GM18909 (cell line): Measurements from ENCODE around the gene SLC6A18.

Experiments
- ATAC-seq: cut with Tn5 transposase; IDR thresholded peaks from one replicate; pipeline ENCODE4 v1.9.1; 2021; ENCODE audit warnings: mild to moderate bottlenecking; ENCODE audit not compliant: unreplicated experiment, poor library complexity

The SLC6A18 gene, protein sequence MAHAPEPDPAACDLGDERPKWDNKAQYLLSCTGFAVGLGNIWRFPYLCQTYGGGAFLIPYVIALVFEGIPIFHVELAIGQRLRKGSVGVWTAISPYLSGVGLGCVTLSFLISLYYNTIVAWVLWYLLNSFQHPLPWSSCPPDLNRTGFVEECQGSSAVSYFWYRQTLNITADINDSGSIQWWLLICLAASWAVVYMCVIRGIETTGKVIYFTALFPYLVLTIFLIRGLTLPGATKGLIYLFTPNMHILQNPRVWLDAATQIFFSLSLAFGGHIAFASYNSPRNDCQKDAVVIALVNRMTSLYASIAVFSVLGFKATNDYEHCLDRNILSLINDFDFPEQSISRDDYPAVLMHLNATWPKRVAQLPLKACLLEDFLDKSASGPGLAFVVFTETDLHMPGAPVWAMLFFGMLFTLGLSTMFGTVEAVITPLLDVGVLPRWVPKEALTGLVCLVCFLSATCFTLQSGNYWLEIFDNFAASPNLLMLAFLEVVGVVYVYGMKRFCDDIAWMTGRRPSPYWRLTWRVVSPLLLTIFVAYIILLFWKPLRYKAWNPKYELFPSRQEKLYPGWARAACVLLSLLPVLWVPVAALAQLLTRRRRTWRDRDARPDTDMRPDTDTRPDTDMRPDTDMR

DNA sequence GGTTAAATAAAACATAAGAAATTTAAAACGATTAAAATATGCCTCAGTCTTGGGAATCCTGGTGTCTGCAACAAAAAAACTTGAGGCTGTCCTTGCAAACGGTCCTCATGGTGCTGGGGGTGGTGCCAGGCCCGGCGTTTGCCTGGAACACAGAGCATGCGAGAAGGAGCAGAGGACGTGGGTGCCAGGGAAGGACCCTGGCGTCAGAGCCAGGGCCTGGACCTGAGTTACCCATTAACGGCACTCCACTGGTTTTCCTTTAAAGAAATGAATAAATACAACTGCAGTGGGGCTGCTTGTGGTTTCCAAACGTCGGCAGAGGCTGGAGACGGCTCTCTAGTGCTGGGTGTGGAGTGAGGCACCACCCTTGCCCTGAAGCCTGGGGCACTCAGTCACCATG lies at the start of gene SLC6A18:
Gene SLC6A18 (plus strand): TSS at position 301 of the 400 bp plus-strand sequence. CDS start 97 bp downstream, at position 398.
- no peak for ATAC-seq

DNA sequence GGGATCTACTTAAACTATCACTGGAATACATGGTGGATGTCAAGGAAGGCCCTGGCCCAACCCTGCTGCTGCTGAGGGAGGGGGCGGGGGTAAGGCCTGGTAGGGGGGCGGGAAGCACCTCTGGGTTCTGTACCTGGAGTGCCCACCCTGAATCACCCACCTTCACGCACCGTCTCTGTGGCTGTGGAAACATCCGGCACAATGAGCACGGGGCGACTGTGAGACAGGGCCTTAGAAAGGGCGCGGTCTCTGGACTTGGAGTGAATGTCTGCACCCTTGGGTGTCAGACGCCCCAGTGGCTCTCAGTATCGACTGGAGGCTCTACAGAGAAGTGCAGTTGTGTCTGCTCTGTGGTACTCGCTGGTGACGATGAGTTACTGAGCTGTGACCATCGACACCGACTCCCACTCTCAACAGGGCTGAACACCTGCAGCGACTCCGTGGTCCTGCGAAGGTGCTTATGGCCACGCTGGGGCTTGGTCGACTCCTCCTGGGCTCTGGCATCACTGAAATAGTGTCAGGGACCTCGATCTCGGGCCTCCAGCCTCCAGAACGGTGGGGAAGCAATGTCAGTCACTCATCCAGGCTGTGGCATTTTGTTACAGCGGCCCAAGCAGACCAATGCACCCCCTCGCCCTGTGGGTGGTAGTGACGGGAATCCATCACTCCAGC lies 49.2 kb upstream of the SLC6A18 start:
- ATAC-seq: no peak

DNA sequence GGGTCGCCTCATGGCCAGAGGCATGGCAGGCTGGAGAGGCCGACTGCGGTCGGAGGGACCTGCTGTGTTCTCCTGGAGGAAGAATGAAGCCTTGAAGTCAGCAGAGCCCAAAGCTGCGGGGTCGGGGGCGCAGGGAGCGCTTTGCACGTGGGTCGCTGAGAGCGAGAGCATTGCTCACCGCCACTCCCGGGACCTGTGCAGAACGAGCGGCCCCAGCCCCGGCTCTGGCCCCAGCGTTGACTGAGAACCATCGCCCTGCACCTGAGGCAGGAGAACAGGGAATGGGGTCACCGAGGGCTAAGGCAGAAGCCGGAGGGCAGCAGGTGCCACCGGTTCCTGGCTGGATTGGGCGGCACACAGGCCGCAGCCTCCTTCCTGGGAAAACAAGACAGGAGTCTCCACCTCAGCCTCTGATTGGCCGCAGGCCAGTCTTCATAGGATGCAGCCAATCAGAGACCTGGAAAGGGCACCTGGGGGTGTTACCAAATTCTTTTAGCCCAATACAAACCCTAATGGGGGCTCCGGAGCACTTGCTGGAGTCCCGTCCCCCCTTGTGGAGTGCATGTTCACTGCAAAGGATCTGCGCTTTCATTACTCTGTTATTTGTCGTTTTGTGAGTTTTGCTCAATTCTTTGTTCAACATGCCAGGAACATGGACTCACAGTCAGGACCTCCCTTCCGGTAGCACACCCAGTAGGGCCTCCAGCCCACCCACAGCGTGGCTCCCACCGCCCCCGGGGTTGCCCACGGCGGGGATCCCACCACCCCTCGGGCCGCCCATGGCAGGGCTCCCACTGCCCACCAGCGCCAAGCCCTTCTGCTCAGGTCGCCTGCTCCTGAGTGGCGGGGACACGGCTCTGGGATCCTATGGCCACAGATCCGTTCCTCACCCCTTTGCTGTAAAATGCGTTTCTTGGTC lies 48.4 kb upstream of the SLC6A18 start:
- ATAC-seq: no peak

DNA sequence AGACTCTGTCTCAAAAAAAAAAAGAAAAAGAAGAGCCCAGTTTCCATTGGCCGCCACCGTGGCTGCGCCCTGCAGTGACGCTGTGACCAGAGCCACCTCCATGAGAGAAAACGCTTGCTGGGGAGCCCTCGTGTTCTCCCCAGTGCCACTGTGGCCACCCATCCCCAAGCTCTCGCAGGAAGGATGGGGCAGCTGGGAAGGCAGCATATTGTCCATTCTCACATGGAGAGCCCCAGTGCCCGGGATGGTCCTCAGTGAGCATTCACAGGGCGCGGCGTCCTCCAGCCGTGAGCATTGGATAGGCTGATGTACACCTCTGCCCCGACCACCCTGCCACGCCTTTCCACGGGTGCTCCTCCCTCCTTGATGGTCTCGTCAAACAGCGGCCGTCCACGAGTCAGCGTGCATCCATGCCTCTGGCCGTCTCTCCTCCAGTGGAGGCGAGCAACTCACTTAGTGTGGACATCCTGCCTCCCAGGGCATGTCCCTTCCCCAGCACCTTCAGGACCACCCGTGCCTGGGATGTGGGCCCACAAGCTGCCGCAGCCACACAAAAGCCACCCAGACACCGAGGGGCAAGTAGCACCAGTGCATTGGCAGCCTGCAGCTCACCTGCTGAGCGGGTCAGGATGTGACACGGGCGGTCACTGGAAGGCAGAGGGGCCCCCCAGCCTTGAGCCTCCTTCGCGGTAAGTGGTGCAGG lies 47.2 kb upstream of the SLC6A18 start:
- no peak for ATAC-seq

DNA sequence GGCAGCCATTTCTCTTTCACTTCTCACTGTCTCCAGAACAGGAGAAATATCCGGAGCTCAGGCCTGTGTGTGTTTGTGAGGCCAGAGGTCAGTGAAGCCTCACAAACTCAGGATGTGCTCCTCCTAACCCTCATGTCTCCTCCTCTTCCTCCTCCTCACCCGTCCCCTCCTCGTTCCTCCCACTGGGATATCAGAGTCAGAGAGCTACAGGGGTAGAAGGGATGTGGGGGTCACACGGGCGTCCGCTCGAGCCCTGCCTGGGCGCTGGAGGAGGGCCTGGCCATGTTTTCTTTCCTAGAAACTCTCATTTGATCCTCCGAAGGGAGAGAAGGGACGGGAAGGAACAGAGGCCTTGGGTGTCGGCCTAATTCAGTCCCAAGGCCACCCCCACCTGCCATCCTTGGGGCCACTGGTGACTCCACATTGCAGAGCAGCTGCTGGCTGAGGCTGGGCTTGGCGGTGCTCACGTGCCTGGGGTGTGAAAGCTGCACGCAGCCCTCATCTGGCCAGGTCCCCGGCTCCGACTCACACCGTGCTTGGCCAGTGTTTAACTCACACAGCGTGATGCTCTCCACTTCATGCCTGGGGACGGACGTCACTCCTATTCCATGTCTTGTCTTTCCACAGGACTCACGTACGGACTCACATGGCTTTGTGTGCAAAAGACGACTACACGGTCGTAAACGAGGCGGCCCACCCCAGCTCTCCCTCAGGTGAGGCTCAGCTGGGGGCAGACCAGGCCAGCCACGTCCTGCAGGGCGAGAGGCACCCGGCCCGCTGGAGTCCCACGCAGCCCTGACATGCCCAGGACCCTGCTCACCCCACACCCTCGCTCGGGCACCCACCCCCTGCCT lies 46.4 kb upstream of the SLC6A18 start:
- ATAC-seq: no peak

DNA sequence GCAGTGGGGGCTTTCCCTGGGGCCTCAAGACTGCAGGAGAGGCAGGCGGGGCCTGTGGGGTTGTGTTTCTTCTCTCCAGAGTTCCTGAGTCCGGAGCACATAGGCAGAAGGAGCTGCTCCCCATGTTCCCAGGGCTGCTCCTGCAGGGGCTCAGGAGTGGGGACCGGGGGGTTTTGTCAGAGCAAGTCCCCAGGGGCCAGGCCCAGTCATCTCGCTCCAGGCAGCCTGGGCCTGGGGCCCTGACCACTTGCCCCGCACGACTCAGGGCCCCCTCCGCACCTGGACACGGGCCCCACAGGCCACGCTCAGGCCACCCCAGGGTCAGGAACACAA lies 45.8 kb upstream of the SLC6A18 start:
- no peak for ATAC-seq

DNA sequence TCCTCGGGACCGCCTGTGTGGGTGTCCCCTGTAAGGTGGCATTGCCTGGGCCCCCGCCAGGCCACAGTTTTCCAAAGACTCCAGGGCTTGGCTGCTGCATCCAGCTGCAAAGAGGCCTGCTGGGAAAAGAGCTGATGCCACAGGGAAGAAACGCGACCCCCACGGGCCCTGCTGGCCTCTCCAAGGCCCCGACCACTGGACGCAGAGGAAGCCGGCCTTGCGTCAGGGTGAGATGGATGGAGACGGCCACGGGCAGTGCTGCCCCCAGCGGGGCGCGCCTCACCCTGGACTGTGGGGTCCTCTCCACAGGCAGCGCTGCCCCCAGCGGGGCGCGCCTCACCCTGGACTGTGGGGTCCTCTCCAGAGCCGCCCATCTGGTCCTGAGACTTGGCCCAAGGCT lies 45.1 kb upstream of the SLC6A18 start:
- no peak for ATAC-seq

DNA sequence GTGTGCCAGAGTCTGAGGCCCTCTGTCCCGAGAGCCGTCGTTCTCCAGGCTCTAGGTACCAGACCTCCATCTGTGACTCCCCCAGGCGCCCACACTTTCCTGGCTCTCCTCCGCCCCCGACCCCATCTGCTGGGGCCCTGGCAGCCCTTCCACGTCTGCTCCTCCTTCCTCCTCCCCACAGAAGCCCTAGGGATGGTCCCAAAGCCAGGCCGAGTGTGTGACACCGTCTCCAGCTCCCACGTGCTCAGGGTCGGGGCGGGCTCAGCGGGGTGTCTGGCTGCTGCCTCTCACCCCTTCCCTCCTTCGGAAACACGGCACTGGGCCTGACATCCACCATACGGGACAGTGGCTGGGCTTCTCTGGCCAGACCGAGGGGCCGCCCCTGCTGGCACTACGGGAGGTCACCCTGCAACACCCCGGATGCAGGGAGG lies 44.3 kb upstream of the SLC6A18 start:
- ATAC-seq: no peak

DNA sequence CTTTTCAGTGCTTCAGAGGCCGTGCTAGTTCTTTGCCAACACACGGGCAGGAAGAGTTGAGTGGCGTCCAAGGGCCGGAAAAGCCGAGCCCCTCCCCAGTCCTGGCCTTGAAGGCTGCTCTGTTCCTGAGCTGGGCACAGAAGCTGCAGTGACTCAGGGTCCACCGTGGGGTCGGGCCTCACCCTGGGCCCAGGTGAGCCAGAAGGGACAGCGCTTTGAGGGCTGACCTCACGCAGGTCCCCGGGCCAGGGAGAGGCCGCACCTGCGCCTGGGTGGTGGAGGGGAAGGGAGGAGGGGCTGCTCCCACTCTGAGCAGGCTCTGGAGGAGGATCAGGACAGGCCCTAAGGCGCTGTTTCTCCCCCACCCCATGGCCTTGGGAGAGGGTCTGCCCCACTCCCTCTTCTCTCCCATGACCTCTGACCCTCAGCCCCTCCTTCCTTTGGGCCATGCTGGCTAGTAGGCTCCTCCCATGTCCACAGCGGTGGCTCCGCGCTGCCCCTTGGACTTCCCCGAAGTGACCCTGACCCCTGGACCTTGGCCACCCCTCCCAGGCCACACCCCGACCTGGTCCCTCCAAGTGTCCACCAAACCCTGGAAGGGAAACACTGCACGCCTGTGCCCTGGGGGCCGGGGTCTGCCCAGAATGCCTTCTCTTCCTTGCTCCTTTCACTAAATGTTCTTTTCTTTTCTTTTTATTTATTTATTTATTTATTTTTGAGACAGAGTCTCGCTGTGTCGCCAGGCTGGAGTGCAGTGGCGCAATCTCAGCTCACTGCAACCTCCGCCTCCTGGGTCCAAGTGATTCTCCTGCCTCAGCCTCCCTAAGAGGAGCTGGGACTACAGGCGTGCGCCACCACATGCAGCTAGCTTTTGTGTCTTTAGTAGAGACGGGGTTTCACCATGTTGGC lies 43.5 kb upstream of the SLC6A18 start:
- no peak for ATAC-seq

DNA sequence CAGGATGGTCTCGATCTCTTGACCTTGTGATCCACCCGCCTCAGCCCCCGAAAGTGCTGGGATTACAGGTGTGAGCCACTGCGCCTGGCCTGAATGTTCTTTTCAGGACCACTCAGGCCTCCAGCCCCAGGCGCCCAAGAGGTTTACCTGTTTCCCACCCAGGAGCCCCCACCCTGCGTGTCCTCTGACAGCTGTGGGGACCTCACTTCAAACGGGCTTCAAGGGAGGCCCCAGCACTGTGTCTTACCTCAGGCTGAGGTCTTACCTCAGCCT lies 42.9 kb upstream of the SLC6A18 start:
- ATAC-seq: no peak

DNA sequence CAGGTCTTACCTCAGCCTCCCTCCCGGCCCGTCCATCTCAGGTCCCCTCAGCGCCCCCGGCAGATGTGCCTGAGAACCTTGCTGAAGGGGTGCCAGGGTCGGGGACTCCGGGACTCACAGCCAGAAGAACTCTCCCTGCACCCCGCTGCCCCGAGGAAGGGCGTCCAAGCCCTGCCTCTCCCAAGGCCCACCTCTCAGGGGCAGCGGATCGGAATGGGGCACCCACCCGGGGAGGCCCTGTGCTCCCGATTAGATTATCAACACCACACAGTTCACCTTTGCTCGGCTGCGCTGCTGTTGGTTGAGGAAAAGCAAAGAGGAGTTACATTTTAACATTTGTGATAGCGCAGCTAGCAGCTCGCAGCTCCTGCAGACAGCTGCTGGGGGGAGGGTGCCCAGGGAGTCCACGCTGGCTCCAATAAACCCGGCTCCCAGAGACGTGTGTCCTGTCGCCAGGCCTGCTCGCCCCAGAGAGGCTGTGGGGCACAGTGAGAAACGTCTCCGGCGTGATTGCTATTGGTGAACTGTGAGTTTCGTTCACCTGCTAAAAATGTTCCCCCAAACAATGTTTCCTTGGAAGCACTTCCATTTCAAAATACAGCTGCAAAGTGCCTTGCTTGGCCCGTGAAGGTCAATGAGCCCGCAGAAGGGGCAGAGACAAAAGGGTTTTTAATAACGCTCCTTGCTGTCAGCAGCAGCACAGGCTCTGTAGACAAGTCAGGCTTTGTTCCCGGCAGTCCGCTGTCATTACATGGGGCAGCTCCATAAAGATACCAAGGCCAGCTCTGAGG lies 42.4 kb upstream of the SLC6A18 start:
- ATAC-seq: no peak

DNA sequence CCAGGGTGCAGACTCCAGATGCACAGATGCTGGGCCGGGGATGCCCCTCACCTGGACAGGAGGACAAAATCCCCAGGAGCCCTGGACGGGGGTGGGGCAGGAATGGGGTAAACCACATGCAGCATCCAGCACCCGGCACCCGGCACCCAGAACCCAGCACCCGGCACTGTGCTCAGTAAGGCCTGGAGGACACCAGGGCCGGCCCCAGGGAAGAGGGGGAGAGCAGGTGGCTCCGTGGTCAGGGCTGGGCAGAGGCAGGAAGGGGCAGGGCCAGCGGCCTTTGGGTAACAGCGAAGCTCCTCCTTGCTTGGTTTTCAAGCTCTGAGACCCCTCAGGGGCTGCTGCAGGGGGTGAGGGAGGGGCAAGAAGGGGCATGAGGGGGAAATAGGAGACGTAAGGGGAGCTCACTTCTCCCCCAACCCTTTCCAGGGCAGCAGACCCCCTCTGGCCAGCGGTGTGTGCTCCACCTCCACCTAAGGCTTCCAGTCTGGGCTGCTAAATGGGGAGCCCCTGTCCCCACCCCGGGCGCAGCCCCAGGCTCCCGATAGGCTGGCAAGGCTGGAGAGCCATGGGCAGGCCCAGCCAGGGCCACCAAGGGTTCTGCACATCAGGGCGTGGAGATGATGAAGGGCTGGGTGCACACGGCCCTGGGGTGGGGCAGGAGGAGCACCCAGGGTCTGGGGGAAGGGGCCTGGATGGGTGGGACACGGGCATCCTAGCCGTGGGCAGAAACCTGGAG lies 41.6 kb upstream of the SLC6A18 start:
- no peak for ATAC-seq

DNA sequence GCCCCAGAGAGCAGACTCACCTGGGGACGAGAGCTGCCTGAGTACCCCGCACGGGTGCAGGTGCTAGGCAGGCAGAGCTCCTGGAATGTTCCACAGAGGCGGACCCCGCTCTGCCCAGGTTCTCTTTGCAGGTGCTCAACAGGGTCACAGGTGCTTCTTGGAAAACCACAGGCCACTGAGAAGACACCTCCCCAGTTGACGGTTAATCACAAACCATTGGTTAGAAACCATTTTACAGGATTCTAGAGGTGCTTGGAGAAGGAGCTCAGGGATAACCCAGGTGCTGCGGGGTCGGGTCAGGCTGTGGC lies 41.1 kb upstream of the SLC6A18 start:
- ATAC-seq: no peak

DNA sequence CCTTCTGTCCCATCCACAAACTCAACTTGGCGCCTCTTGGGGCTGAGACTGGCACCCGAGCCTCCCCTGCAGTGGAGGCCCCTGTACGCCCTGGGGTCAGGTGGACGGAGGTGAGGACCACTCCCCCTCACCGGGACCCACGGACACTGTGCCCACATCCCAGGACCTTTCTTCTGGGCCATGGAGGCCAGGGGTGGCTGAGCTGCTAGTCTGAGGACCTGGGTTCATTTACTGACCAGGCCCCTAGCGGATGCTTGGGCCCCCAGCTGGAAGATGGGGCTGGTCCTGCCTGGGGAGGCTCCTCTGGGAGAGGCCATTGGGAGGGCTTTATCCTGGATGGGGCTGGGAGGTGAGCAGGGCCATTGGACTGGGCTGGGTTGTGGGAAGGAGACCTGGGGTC lies 40.7 kb upstream of the SLC6A18 start:
- ATAC-seq: no peak

DNA sequence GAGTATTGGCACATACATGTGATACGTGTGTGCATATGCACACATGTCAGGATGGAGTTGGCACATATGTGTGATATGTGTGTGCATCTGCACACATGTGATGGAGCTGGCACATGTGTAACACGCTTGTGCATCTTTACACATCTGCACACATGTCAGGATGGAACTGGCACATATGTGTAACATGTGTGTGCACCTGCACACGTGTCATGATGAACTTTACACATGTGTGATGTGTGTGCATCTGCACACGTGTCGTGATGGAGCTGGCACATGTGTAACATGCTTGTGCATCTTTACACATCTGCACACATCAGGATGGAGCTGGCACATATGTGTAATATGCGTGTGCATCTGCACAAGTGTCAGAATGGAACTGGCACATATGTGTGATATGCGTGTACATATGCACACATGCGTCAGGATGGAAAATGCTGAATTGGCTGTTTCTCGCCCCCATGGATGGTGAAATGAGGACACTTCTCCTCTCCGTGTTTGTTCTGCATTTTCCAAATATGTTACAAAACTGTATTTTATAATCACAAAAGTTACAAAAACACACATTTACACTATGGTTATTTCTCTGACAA lies 40.0 kb upstream of the SLC6A18 start:
- no peak for ATAC-seq

DNA sequence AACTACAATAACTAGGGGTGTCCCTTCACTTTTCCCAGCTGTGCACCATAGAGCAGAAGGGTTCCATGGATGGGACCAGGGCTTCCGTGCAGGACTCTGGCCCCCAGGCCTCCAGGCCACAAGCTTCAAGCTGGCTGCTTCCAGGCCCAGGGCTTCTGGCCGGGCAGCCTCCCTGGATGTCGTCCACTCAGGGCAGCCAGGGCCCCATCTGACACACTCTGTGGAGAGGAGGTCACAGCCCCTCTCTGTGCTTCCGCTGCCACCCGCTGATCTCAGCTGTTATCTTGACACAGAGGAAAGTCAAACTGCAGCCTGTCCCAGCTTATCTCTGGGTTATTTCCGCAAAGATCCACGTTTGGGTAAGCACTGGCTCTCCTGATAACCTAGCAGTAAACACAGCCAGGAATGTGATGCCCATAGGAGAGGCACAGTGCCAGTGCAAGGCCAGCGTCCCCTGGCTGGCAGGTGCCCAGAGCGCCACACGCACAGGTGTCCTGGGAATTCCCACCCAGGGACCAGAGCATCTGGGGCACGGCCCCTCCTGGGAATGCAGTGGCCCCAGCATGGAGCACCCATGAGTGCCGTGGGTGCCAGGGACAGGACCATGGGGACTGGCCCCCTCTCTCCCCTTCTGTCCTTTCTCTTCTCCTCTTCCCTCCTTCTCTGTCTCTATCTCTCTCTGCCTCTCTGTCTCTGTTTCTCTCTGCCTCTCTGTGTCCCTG lies 39.4 kb upstream of the SLC6A18 start:
- ATAC-seq: no peak
